Activated T-cell treated with anti-CD3 and anti-CD28 coated beads for 4 hours (primary cell): ENCODE data around the gene GPHA2.

ENCODE experiments used
- DNase-seq: peaks from one replicate; pipeline ENCODE4 v3.0.0-alpha.2; 2020

The GPHA2 gene

DNA sequence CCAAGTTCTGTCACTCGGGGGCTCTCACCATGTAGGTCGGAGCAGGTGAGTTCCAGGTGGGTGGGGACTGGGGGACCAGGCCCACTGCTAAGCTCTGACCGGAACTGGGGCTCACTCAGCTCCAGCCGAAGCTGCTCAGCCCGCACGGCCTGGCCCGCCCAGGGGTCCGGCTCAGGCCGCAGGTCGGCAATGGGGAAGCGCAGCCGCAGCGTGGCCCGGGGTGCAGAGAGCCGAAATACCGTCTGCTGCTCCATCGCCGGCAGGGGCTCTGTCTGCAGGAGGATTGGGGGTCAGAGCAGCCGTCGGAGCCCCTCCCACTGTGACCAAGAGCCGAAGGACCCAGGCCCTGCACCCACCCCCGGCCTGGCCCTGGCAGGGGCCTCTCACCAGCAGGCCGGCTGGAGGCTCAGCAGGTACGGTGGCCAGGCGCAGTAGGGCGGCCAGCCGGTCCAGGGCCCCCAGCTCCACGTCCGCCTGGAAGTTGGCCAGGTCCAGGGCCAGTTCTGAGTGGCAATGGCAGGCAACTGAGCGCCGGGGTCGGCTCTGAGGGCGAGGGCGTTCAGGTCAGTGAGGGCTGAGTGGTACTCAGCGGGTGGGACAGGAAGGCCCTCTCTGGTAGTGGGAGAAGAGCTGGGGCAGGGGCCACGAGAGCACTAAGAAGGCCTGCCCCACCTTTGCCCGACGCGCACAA, 25.9 kb downstream of the GPHA2 start:
- no peak for DNase-seq

DNA sequence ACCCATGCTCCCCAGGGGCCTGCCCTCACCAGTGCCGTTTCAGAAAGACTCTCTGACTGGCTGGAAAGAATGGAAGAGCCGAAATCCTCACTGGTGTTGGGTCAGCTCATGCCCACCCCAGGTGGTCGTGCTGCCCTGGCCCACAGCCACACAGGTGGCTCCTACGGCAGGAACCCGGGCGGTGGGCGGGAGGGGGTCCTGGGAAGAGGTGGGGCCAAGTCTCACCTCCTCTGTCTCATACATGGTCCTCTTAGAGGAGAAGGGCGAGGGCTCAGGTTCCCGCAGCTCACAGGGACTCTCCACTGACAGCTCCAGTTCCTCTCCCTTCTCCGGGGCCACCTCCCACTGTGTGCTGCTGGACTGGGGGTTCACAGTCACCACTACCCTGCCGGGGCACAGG, 26.9 kb downstream of the GPHA2 start:
- DNase-seq, result no peak

DNA sequence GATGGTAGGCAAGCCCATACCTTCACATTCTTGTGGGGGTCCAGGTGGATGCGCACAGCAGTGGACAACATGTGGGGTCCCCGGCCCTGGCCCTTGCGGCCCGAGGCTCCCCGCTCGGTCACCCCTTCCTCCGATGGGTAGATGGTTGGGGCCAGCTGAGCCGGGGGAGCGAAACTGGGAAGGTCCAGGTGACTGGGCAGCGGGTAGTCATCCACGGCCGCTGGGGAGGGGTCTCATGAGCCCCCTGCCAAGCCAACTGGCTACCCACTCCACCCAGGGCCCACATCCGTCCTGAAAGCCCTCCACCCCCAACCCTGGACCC, 29.4 kb downstream of the GPHA2 start:
- DNase-seq, result no peak

DNA sequence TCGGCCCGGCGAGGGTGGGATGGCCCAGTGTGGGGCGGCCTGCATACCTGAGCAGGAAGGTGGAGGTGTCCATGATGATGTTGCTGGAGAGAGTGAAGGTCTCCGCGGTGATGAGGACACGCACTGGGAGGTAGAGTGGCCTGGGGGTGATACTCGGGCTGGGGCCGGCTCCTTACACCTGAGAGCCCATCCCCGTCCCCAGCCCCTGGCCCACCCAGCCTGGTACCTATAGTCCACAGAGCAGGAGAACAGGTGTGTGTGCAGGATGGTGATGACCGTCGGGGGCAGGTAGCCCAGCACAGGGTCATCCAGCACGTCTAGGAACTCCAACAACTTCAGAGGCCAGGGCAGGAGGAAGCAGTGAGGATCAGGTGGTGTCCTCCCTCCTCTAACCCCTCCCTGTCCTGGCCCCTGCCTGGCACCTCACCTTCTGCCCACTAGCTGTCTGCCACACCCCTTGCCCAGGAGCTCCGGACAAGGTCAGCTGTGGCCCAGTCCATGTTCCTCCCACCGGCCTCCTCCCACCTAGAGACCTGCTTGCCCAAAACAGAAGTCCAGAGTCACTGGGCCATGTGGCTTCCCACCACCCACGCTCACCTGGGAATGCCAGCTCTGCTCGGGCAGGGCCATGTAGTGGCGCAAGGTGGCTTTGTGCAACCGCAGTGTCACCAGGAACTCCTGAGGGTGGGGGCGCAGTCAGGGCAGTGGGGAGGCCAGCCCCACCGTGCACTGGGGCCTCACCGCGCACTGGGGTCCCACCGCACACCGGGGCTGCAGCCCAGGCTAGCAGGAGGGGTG, 30.0 kb downstream of the GPHA2 start:
- DNase-seq, result no peak

DNA sequence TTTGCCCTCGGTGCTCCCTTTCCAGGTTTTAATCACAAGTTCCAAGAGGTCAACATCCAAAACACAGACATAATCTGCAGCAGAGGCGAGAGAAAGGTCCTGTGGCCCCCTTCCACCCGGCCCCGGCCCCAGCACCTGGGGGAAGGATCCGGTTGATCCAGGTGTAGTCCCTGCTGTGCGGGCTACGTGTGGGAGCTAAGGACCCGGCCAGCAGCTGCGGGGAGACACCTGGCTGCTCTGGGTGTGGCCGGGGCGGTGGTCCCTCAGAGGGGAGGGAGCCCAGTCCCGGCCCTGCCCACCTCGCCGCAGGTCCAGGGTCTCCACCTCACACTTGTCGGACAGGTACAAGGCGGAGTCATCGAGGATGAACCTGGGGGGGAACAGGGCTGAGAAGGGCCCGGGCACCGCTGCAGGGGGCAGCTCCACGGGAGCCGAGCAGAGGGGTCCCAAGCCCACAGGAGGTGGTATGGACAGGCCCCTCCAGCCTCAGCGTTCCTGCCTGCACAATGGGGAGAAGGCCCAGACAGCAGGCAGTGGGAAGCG, 32.3 kb downstream of the GPHA2 start:
- DNase-seq, result no peak

DNA sequence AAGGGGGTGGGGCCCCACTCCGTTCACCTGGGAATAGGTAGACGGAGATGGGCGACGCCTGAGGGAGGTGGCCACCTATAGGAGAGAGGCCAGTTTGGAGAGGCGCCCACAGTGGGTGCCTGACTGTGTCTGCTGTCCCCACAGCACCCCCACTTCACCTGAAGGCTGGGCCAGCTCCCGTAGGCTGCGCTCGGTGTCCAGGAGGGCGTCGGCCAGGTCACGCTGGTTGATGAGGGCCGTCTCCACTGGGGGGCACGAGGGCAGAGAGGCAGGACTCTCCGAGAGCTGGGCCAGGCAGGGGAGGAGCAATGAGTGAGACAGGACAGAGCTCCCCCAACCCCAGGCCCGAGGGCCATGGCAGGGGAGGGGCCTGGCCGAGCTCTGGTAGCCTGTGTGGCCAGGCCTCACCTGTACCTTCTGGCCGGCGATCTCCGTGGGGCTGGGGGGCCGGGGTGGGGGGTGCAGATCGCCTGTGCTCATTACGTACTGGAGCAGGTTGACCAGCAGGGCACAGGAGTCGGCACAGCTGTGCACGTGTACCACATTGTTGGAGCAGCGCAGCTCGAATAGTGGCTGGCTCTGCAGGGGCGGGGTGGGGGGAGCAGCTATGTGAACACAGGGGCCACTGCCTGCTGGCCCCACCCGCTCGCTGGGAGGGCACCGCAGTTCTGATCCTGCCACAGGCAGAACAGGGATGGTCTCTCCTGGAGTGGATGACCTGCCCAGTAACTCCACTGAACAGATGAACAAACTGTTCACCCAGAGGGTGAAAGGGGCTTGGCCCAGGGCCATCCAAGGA, 33.4 kb downstream of the GPHA2 start:
- DNase-seq, result no peak

DNA sequence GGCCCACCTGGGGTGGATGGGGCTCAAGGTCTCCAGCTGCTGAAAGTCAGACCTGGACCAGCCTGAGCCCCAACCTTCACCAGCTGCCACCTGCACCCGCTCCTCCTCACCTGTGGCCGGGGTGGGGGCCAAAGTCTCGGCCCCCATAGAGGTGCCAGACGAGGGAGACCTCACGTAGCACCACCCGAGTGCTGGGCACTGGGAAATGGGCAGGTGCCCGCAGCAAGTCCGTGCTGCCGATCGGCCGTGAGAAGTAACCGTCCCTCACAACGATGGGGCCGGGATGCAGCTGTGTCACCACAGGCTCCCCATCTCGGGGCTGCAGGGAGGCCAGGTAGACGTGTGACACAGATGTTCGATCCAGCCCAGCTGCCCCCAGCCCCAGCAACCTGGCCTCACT, 34.9 kb downstream of the GPHA2 start:
- no peak for DNase-seq

DNA sequence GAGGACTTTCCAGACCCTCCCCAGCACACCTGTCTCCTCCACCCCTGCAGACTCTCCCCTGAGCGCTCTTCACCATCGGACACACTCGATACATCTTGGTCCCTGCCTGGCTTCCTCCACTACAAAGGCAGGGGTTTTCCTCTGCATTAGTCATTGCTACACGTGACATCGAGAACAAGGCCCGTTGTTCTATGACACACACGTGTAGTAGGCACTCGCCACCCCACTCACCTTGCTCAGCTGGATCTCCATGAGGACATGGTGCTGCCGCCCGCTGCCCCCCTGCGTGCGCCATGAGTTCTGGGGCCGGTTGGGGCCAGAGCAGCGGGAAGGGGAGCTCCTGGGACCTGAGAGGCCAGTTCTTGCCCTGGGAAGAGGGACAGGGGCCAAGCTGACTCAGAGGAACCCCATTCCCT, 35.4 kb downstream of the GPHA2 start:
- peak; percentile 59 for DNase-seq

DNA sequence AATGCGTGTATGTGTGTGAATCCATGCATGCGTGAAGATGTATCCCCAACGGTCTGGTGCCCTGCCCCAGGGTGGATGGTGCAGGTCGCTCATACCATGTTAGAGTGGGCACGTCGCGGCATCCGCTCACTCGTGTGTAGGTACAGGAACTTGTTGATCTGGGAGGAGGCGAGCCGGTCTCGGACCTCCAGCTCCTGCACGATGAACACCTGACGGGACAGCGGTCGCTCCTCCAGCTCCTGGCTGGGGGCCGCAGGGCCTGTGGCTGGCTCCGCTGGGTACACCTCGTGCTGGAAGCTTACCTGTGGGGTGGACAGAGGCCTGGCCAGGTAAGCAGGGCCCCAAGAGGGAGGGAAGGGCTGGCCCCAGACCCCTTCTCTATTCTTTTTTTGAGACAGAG, 37.2 kb downstream of the GPHA2 start:
- no peak for DNase-seq

DNA sequence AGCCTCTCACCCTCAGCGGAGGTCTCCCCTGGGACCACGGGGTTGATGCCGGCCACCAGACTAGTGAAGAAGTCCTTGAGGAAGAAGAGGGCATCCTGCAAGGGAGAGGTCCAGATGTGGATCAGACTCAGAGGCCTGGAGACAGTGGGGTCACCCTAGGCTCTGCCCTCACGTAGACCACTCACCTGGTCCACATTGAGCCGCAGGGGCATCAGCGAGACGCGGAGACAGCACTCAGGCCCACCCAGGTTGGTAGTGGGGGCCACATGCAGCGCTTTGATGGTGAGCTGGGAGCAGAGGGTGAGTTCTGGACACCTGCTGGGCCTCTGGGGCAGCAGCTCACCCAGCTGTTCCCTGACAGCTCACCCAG, 37.6 kb downstream of the GPHA2 start:
- DNase-seq, result no peak

DNA sequence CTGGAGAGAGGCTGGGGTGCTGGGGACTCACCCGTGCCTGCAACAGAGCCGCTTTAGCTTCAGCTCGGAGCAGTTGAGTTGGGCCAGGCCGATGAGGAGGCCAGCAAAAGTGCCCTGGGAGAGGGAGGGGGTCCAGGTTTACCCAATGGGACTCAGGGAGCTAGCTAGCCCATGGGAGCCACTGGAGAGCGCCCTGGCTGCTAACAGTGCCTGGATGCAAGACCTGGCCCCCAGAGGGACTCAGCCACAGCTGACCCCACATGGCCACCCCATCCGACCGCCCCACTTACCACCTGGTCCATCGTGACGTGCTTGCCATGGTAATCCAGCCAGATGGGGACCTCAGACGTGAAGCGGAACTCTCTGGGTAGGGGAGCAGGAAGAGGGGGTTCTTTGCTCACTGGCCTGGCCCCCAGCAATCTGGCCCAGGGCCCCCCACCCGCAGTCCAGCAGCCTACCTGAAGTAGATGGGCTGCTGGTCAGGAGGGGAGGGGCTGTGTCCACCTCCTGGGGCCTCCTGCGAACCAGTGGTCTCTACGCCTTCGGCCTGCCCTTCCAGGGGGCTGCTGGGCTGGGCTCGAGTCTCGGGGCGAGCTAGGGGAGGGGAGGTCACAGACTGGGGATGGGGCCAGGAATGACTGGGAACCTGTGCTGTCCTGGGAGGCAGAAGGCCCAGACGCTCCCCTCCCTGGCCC, 38.2 kb downstream of the GPHA2 start:
- no peak for DNase-seq

DNA sequence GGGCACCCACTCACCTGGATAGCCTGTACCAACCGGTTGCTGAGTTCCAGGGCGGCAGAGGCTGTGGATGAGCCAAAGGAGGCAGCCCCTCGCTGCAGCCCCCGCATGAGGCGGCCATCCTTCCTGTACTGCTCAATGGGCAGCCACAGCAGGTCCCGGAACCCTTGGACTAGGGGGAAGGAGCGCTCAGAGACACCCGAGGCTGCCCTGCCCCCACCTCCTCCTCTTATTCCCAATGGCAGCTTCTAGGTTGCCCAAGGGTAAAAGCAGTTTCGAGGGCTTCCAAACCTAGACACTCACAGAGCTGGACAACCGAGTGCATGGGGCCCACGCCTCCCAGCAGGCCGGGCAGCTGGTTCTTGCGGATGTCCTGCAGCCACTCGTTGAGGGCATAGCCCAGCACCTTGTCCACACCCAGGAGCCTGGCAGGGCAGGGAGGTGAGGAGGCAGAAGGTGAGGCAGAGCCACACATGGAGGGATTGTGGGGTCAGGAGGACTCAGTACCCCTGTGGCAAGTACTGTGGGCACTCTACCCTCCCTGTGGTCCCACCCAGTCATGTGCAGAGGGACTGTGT, 39.2 kb downstream of the GPHA2 start:
- DNase-seq, result no peak

DNA sequence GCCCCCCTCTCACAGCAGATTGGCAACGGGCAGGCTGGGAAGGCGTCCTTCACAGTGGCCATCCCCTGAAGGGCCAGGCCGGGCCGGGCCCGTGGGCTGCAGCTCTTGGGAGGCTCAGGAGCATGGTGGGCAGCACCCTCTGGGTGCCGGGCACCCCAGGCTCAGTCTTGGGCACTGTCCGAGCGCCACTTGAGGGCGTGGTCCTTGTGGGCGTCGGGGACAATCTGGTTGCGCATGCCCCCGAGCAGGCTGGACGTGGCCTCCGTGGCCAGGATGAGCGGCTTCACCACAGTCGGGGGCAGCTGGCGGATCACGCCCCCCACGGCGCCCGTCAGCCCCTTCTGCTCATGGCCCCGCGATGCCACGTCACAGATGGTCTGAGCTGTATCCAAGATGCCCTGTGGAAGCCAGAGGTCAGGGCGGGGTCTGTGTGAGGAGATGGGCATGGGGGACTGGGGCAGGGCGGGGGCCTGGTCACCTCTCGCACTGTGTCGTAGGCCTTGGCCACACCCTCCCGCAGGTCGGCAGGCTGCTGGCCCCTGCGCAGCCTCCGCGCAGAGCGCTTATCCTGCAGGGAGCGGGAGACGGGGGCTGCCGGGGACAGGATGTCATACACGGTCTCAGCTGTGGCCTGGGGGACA, 40.8 kb downstream of the GPHA2 start:
- DNase-seq, result no peak

DNA sequence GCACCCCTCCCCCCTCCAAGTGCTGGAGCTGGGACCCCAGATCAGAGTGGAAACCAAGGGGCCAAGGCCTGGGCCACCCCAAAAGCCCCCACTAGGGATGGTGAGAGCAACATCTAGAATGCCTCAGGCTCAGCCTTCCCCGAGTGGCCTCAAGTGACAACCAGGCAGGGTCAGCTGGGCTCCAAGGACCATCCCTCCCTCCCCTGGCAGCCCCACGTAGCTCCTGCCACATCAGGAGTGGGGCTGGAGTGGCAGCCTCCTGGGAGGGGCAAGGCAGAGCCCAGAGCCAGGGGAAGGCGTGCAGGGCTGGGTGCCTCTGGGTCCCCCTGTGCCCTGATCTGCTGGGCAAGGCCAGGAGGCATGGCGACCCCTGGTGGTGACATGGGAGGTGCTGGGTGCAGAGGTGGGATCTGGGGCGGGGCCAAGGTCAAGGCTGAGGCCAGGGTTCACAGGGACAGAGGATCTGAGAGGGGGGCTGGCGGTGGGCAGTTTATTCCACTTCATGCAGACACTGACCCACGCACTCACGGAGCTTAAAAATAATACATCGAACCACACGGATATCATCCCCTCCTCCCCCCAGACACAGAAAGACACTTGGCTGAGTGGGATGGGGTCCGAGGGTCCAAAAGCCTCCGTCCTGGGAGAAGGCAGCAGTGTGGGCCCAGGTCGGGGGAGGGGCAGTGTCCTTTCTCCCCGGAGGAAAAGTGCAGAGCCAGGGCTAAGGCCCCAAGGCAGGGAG, 41.5 kb downstream of the GPHA2 start:
- DNase-seq, result peak; percentile 87

DNA sequence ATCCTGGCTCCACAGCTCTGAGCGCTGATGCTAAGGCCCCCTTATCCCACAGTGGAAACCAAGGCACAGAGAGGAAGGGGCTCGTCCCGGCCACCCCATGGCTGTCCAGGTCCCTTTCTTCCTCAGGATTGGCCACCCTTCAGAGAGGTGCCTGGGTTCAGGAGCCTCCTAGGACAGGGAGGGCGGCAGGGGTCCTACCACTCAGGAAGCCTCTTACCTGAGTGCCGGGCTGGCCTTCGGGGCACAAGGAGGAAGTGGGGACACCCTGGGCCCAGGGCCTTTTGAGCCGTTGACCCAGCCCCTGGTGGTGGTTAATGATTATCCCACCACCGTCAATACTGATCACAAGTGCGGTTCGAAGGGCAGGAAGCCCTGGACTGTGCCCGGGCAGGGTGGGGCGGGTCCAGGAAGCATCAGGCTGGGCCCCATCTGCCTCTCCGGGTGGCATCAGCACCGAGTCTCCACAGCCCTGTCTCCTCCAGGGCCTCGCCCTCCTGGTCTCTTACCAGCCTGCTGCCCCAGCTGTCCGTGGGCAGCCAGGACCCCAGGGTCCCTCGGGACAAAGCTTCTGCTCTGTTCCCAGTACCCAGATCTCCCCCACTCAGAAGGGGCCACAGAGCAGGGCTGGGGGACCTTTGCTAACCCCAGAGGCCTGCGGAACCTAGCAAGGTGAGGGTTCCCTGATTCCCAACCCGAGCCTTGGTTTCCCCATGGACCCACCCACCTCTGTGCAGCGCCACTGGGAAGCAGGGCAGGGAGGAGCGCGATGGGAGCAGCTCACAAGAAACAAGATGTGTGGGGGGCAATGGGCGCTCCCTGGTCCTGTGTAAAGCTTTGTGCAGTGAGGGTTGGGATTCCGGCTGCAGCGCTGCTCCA, 42.3 kb downstream of the GPHA2 start:
- DNase-seq, result no peak

DNA sequence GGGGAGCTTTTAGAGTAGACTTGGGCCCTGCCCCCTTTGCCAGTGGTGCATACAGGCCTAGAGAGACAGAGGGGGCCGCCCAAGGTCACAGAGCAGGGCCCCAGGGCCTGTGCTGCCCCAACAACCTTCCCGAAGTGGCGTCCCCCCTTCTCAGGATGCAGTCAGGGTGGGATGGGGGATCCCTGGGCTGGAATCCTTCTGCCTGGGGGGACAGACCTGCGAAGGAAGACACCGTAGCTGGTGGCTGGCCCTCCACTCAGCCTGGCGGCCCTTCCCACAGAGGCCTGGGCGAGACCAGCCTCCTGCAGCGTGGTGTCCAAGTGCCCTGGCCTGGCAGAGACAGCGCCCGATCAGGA, 42.9 kb downstream of the GPHA2 start:
- no peak for DNase-seq

DNA sequence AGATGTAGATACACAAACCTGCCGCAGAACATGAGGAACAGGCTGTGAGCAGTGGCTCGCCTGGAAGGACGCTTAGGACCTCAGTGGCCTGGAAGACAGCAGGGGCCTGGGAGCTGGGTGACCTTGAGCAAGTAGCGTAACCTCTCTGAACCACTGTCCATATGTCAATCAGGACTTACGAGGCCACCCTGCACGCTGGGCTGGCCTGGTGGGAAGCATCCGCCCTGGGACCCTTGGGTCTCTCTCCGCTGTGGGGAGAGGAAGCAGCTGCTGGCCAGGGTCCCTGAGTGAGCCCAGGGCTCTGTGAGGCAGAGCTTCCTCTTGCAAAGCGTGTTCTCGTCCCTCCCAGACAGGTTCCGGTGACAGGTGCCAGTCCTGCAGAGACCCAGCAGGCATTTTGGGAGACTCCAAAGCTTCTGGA, 43.3 kb downstream of the GPHA2 start:
- no peak for DNase-seq

DNA sequence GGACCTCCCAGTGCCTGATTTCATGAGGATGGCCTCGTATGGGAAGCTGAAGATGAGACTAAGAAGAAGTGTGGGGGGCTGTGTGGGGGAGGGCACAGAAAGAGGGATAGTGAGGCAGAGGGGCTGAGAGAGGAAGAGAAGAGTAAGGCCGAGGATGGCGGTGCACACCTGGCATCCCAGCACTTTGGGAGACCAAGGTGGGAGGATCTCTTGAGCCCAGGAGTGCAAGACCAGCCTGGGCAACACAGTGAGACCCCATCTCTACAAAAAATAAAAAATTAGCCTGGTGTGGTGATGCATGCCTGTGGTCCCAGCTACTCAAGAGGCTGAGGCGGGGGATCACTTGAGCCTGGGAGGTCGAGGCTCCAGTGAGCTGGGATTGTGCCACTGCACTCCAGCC, 43.8 kb downstream of the GPHA2 start:
- no peak for DNase-seq

DNA sequence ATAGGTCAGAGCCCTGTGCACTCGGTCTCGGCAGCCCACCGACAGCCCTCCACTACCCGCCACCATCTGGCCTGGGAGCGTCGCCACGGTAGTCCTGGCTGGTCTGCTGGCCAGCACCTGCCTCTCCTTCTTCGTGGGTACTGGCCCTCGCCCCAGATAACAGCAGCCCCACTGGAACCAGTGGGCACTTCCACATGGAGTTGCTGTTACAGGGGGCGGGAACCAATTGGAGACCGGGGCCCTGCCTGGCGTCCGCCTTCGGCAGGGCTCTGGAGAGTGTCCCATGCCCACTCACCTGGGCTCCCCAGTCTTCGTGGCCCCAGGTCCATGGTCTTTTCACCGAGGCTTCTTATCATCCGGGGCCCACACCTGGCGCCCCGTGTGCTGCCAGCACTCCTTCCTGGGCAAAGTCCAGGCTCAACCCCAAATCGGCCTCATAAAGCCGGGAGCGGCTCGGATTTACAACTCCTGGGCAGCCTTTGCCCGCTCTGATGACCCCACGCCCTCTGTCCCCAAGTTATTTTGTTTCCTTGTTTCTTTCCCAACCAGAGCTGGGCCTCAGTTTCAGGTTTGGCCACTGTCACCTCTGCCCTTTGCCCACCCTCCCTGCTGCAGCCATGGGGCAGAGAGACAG, 44.4 kb downstream of the GPHA2 start:
- no peak for DNase-seq

DNA sequence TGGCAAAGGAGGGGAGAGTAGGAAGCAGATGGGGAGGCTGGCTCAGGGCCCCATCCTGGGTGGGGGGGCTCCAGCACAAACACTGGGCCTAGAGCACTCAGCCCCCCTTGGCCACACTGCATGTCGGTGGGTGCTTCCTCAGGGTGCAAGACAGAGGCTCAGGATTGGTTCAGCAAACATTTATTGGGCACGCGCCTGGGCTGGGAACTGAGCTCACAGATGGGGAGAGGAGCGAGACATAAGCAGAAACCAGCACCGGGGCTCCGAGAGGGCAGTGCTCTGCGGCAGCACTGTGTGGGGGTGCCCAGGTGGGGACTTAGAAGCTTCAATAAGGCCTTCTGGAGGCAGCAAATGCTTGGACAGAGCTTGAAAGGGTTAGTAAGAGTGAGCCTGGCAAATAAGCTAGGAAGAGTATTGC, 45.2 kb downstream of the GPHA2 start:
- DNase-seq, result no peak
